GM20431 (cell line): ENCODE results near the gene POLR2A.

Experiments used
- in situ Hi-C: fragments of 300-500 bp; cut with MseI, MboI; formaldehyde crosslinking; loops from one replicate; pipeline ENCODE4 v1.15.0; 2020; ENCODE audit warnings: low sequenced_read_pairs; ENCODE audit not compliant: unreplicated experiment

POLR2A gene

GRCh38 chr17:7499161-7499560 is 15.0 kb downstream of the POLR2A start:
- in situ Hi-C loops, result no loop called here

GRCh38 chr17:7501729-7502128 is 17.6 kb downstream of the POLR2A start:
- in situ Hi-C loops, result no loop called here

- in situ Hi-C loops, result no loop called here
These were observed 18.1 kb downstream of the POLR2A start for GRCh38 chr17:7502171-7502847.

- in situ Hi-C loops, result no loop called here
These were observed 18.8 kb downstream of the POLR2A start for GRCh38 chr17:7502987-7503386.

GRCh38 chr17:7503521-7503920 is 19.4 kb downstream of the POLR2A start:
- in situ Hi-C loops, result no loop called here

GRCh38 chr17:7508145-7508544 is 24.0 kb downstream of the POLR2A start:
- in situ Hi-C loops, result no loop called here

- in situ Hi-C loops, result no loop called here
These were observed 24.7 kb downstream of the POLR2A start for GRCh38 chr17:7508846-7509245.

GRCh38 chr17:7509937-7510336 is 25.8 kb downstream of the POLR2A start:
- in situ Hi-C loops, result loop anchor here (10.0 kb wide), 1 partner anchor 55 kb away; the partner anchor contains the start of gene SENP3

- in situ Hi-C loops, result loop anchor here (10.0 kb wide), 1 partner anchor 54 kb away; the partner anchor contains the start of gene SENP3
These were observed 26.9 kb downstream of the POLR2A start for GRCh38 chr17:7511108-7511507.

GRCh38 chr17:7512105-7512504 is 27.9 kb downstream of the POLR2A start:
- in situ Hi-C loops, result loop anchor here (10.0 kb wide), 1 partner anchor 53 kb away; the partner anchor contains the start of gene SENP3

GRCh38 chr17:7512824-7513540 is 28.8 kb downstream of the POLR2A start:
- in situ Hi-C loops, result loop anchor here (10.0 kb wide), 1 partner anchor 52 kb away; the partner anchor contains the start of gene SENP3

- in situ Hi-C loops, result loop anchor here (10.0 kb wide), 1 partner anchor 51 kb away; the partner anchor contains the start of gene SENP3
These were observed 29.8 kb downstream of the POLR2A start for GRCh38 chr17:7513850-7514419.

GRCh38 chr17:7515911-7516610 is 31.9 kb downstream of the POLR2A start:
- in situ Hi-C loops, result loop anchor here (10.0 kb wide), 1 partner anchor 49 kb away; the partner anchor contains the start of gene SENP3

GRCh38 chr17:7523033-7523432 is 38.9 kb downstream of the POLR2A start:
- in situ Hi-C loops, result no loop called here

GRCh38 chr17:7528842-7529241 is 44.7 kb downstream of the POLR2A start:
- in situ Hi-C loops, result no loop called here

GRCh38 chr17:7530023-7530900 is 46.1 kb downstream of the POLR2A start:
- in situ Hi-C loops, result no loop called here

GRCh38 chr17:7538050-7538449 is 53.9 kb downstream of the POLR2A start:
- in situ Hi-C loops, result no loop called here

GRCh38 chr17:7538891-7539545 is 54.9 kb downstream of the POLR2A start:
- in situ Hi-C loops, result no loop called here

GRCh38 chr17:7541074-7541621 is 57.0 kb downstream of the POLR2A start:
- in situ Hi-C loops, result no loop called here
